Hepatocyte (in vitro differentiated cells): ENCODE measurements around the gene IFNE. TPM values are rescaled to one million over a fixed set of nuclear protein-coding genes. Genes with fewer than 3 reads are reported as not detected.

Experiments used
- DNase-seq: peaks from one replicate; pipeline ENCODE4 v3.0.0-alpha.2; 2016; ENCODE audit warnings: low spot score
- H2AFZ ChIP-seq: fragments of 200-600 bp; sonication (generic); 2 replicates; pipeline ENCODE4 v1.6.0; 2016; ENCODE audit warnings: antibody characterized with exemption, mild to moderate bottlenecking
- H3K27ac ChIP-seq: fragments of 200-600 bp; sonication (generic); 2 replicates; pipeline ENCODE4 v1.5.1; 2016; ENCODE audit warnings: mild to moderate bottlenecking
- H3K27me3 ChIP-seq: fragments of 200-600 bp; sonication (generic); 2 replicates; pipeline ENCODE4 v1.6.1; 2016
- H3K36me3 ChIP-seq: fragments of 200-600 bp; sonication (generic); replicated peaks from 2 replicates; pipeline ENCODE4 v1.5.1; 2016; ENCODE audit warnings: low read depth; ENCODE audit not compliant: insufficient read depth
- H3K4me1 ChIP-seq: fragments of 200-600 bp; sonication (generic); 2 replicates; pipeline ENCODE4 v1.5.1; 2016; ENCODE audit warnings: mild to moderate bottlenecking, moderate library complexity; ENCODE audit not compliant: insufficient read depth
- H3K4me2 ChIP-seq: fragments of 200-600 bp; sonication (generic); 2 replicates; pipeline ENCODE4 v1.6.0; 2016
- H3K4me3 ChIP-seq: fragments of 200-600 bp; sonication (generic); 2 replicates; pipeline ENCODE4 v1.5.1; 2016; ENCODE audit warnings: mild to moderate bottlenecking
- H3K79me2 ChIP-seq: fragments of 200-600 bp; sonication (generic); 2 replicates; pipeline ENCODE4 v1.6.0; 2017; ENCODE audit warnings: mild to moderate bottlenecking
- H3K9me2 ChIP-seq: fragments of 200-600 bp; sonication (generic); replicated peaks from 2 replicates; pipeline ENCODE4 v1.6.0; 2017; ENCODE audit warnings: mild to moderate bottlenecking; ENCODE audit not compliant: insufficient read depth
- H3K9me3 ChIP-seq: fragments of 200-600 bp; sonication (generic); 2 replicates; pipeline ENCODE4 v1.5.1; 2016; ENCODE audit warnings: low read depth, mild to moderate bottlenecking
- H4K20me1 ChIP-seq: fragments of 200-600 bp; sonication (generic); 2 replicates; pipeline ENCODE4 v1.6.0; 2016; ENCODE audit warnings: mild to moderate bottlenecking; ENCODE audit not compliant: insufficient read depth, poor library complexity, severe bottlenecking
- EZH2 ChIP-seq: fragments of 200-600 bp; sonication (generic); IDR thresholded peaks from 2 replicates; pipeline ENCODE4 v1.6.1; 2016; ENCODE audit warnings: antibody characterized with exemption, mild to moderate bottlenecking, borderline replicate concordance
- EZH2phosphoT487 ChIP-seq: fragments of 200-600 bp; sonication (generic); IDR thresholded peaks from one replicate; pipeline ENCODE4 v1.6.1; 2018; ENCODE audit warnings: antibody characterized with exemption, mild to moderate bottlenecking, low read depth, moderate library complexity; ENCODE audit not compliant: unreplicated experiment, severe bottlenecking
- WGBS: methylation state at CpG from one replicate; pipeline ENCODE4 v1.1.6; 2016; ENCODE audit warnings: low lambda C conversion rate; ENCODE audit errors: missing lambda C conversion rate; 5-methylcytosine and 5-hydroxymethylcytosine counted together
- polyA plus RNA-seq: library from polyadenylated mRNA; unstranded; fragments of >200 nt; fragmentation: Nextera tagmentation; extraction: Ambion mirVana; gene quantifications from 2 replicates; pipeline ENCODE4 v1.2.1, GENCODE V29; 2016
- total RNA-seq: library from RNA; depleted of rRNA; stranded (reverse); fragments of >200 nt; gene quantifications from 2 replicates; pipeline ENCODE4 v1.2.3, GENCODE V29; 2014
- TF ChIP-seq, protein P1 (sequence below): fragments of 200-600 bp; sonication (generic); IDR thresholded peaks from 2 replicates; pipeline ENCODE4 v1.5.1; 2016; ENCODE audit warnings: antibody characterized with exemption, mild to moderate bottlenecking; ENCODE audit not compliant: poor library complexity

Gene IFNE
- total and polyA plus RNA-seq, 2 experiments from 2014 or later: 0.67 TPM; not detected in 1

DNA sequence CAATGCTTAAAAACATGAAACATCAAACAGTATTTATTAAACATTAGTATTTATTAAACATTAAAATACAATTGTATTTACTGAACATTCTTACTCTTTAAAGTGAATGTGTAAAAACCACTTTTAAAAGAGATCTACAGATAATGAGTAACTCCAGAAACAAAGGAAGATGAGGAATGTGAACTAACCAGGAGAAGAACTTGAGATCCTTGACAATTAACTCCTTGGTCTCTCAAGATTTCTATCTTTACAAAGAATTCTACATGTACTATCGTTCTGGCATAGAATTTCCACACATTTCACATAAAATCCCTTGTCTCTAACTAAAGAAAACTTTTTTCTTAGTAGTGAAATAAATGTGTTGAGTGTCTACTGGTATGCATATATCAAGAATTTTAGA lies 28.7 kb upstream of the IFNE start:
- Histone ChIP-seq H4K20me1 (no peaks in the 10 kb centered on the region), H3K27me3 (no peaks in the 10 kb centered on the region), H3K36me3 (no peaks in the 10 kb centered on the region), H2AFZ (no peak overlapping the region), H3K9me2 (no peaks in the 10 kb centered on the region), H3K27ac (no peak overlapping the region), H3K9me3 (no peaks in the 10 kb centered on the region), H3K4me2 (no peak overlapping the region), H3K79me2 (no peaks in the 10 kb centered on the region), H3K4me1 (peaks cover 12% of the 10 kb centered on the region), H3K4me3 (no peak overlapping the region)
- 29% methylated on average over 1 of the region's 1 CpG for WGBS
- DNase-seq: no peak
- no peak for TF ChIP-seq EZH2phosphoT487
- TF ChIP-seq, protein P1, sequence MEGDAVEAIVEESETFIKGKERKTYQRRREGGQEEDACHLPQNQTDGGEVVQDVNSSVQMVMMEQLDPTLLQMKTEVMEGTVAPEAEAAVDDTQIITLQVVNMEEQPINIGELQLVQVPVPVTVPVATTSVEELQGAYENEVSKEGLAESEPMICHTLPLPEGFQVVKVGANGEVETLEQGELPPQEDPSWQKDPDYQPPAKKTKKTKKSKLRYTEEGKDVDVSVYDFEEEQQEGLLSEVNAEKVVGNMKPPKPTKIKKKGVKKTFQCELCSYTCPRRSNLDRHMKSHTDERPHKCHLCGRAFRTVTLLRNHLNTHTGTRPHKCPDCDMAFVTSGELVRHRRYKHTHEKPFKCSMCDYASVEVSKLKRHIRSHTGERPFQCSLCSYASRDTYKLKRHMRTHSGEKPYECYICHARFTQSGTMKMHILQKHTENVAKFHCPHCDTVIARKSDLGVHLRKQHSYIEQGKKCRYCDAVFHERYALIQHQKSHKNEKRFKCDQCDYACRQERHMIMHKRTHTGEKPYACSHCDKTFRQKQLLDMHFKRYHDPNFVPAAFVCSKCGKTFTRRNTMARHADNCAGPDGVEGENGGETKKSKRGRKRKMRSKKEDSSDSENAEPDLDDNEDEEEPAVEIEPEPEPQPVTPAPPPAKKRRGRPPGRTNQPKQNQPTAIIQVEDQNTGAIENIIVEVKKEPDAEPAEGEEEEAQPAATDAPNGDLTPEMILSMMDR: no peak
- no peak for TF ChIP-seq EZH2

GRCh38 chr9:21507483-21507790 lies 25.3 kb upstream of the IFNE start:
- TF ChIP-seq EZH2 (no peak), EZH2phosphoT487 (no peak)
- TF ChIP-seq, protein P1: no peak
- Histone ChIP-seq H3K4me3 (no peak overlapping the region), H3K9me2 (no peaks in the 10 kb centered on the region), H3K4me1 (peaks cover 12% of the 10 kb centered on the region), H3K9me3 (no peaks in the 10 kb centered on the region), H2AFZ (no peak overlapping the region), H3K27me3 (no peaks in the 10 kb centered on the region), H3K27ac (no peak overlapping the region), H3K36me3 (no peaks in the 10 kb centered on the region), H4K20me1 (no peaks in the 10 kb centered on the region), H3K79me2 (no peaks in the 10 kb centered on the region), H3K4me2 (peak overlapping the region; percentile 40)
- WGBS: 53% methylated on average over 3 of the region's 3 CpGs
- DNase-seq: no peak

DNA sequence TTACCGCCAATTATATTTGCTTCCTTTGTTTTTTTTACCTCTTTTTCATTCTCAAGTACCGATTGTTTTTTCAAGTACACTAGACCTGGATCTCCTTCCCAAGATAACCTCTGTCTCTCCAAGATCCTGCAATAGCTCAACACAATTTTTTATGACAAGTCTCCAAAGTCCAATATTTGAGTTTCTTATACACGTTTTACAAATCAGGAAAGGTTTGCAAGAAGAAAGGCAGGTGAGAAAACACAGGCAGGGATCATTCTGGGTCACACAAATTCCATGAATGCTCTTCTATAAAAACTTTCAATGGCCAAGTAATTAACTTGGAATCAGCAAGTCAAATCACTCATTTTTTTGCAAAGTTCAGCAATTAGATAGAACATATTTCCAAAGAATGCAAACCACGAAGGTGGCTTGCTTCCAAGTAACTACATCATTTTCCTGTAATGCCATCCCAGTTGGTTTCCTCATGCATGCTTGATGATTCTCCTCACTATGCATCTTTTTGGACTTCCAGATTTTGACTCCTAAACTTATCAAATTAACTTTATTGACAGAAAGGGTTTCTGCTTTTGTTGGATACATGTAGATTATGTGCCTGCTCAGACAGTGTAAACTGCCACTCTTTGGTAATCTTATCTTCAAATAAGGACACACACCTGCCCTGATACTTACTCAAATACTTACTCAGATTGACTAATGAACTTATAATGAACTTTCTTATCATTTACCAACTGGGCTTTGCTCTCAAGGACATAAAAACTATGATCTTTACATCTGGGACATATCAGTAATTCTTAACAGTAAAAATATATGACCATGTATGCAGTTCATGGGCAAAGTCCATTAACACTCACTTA lies 24.7 kb upstream of the IFNE start:
- no peaks in the 10 kb centered on the region for H3K36me3 ChIP-seq
- peak; percentile 12 for DNase-seq
- H2AFZ ChIP-seq: no peak overlapping the region
- H3K27me3 ChIP-seq: no peaks in the 10 kb centered on the region
- peaks cover 12% of the 10 kb centered on the region for H3K4me1 ChIP-seq
- peak overlapping the region; percentile 40 for H3K4me2 ChIP-seq
- no peaks in the 10 kb centered on the region for H3K79me2 ChIP-seq
- WGBS: 50% methylated on average over 4 of the region's 4 CpGs
- H3K27ac ChIP-seq: peak overlapping the region; percentile 18
- no peaks in the 10 kb centered on the region for H4K20me1 ChIP-seq
- no peak overlapping the region for H3K4me3 ChIP-seq
- TF ChIP-seq, protein P1: no peak
- TF ChIP-seq EZH2phosphoT487: no peak
- no peak for TF ChIP-seq EZH2
- no peaks in the 10 kb centered on the region for H3K9me3 ChIP-seq
- H3K9me2 ChIP-seq: no peaks in the 10 kb centered on the region
